Measurements from ENCODE around the gene NME2.

Gene NME2

GRCh38 chr17:51214920-51215319, 48.7 kb downstream of the NME2 start:
- no peak for DNase-seq

GRCh38 chr17:51217946-51218345, 51.7 kb downstream of the NME2 start:
- no peak for DNase-seq

- DNase-seq, result no peak
Observed at GRCh38 chr17:51221322-51221721, 55.1 kb downstream of the NME2 start.

Measured in activated naive CD4-positive, alpha-beta T cell treated with anti-CD3 and anti-CD28 coated beads, Interleukin-2, amount 50 U/mL, for 16 hours (primary cell).